A549 (cell line): ENCODE measurements around the gene MMP24OS. TPM values are rescaled to one million over a fixed set of nuclear protein-coding genes. Genes with fewer than 3 reads are reported as not detected.

Experiments
- ATAC-seq, 2 experiments: fragments of 200-7000 bp in 1 of 2; fragments of >200 bp in 1 of 2; cut with Nextera tagmentation in 1 of 2; cut with Tn5 transposase in 1 of 2; 3 replicates each; pipeline versions ENCODE4 v1.8.0 to v1.9.1; 2018 to 2020; ENCODE audit warnings: mild to moderate bottlenecking in 1 of 2, moderate library complexity in 1 of 2
- CTCF ChIA-PET: fragments of 300-600 bp; sonication (Branson Sonifier 250); formaldehyde crosslinking; extraction: SDS; loops from one replicate; lab custom pipeline; 2021; ENCODE audit warnings: antibody characterized with exemption, inconsistent platforms; lab: Yijun Ruan, JAX
- POLR2A ChIA-PET: fragments of 350-600 bp; formaldehyde crosslinking; extraction: SDS; loops from one replicate; lab custom pipeline; 2021; ENCODE audit warnings: antibody characterized with exemption, inconsistent platforms; lab: Yijun Ruan, JAX
- DNase-seq, 2 experiments: peaks; one replicate each; pipeline versions ENCODE4 v3.0.0 to v3.0.0-alpha.2; 2011 to 2016; ENCODE audit warnings: low read depth in 1 of 2, low spot score in 1 of 2
- FAIRE-seq: peaks from 2 replicates; lab custom pipeline; 2011; peaks lifted over from hg19 to GRCh38; lab: Jason Lieb, UNC
- H3K27ac ChIP-seq, 2 experiments: fragments of >200 bp; sonication (Bioruptor Twin); formaldehyde crosslinking; 3 replicates each; pipeline ENCODE4 v1.5.1; 2016 to 2017
- H3K4me1 ChIP-seq: fragments of >200 bp; sonication (Bioruptor Twin); formaldehyde crosslinking; 3 replicates; pipeline ENCODE4 v1.6.1; 2016
- H3K4me2 ChIP-seq: fragments of >200 bp; sonication (Bioruptor Twin); formaldehyde crosslinking; 3 replicates; pipeline ENCODE4 v1.6.1; 2016
- H3K4me3 ChIP-seq: fragments of >200 bp; sonication (Bioruptor Twin); formaldehyde crosslinking; 3 replicates; pipeline ENCODE4 v1.5.1; 2016
- H3K9me3 ChIP-seq: fragments of >200 bp; sonication (Bioruptor Twin); formaldehyde crosslinking; 3 replicates; pipeline ENCODE4 v1.6.1; 2016
- ATOH8 ChIP-seq: fragments of 250-450 bp; sonication (Bioruptor Pico); IDR thresholded peaks from 2 replicates; pipeline ENCODE4 v1.5.0; 2020; ENCODE audit warnings: low read depth, mild to moderate bottlenecking, moderate library complexity
- BHLHE40 ChIP-seq: IDR thresholded peaks from 2 replicates; pipeline ENCODE4 v1.6.1; 2012; ENCODE audit warnings: low read depth, low read length, inconsistent platforms
- CHD2 ChIP-seq: fragments of 150-350 bp; IDR thresholded peaks from 2 replicates; pipeline ENCODE4 v1.6.1; 2014; ENCODE audit warnings: low read length; ENCODE audit not compliant: partially characterized antibody
- CTCF ChIP-seq: fragments of >200 bp; sonication (Bioruptor Twin); formaldehyde crosslinking; IDR thresholded peaks from 3 replicates; pipeline ENCODE4 v1.5.1; 2016
- ELK1 ChIP-seq: fragments of 150-350 bp; IDR thresholded peaks from 2 replicates; pipeline ENCODE4 v1.6.1; 2014; ENCODE audit warnings: low read depth, mild to moderate bottlenecking, low read length
- EP300 ChIP-seq, 2 experiments: fragments of >200 bp; sonication (Bioruptor Twin); formaldehyde crosslinking; IDR thresholded peaks; 2 replicates in 1 of 2; 3 replicates in 1 of 2; pipeline ENCODE4 v1.6.1; 2016 to 2017
- ESRRA ChIP-seq: fragments of 150-350 bp; IDR thresholded peaks from 2 replicates; pipeline ENCODE4 v1.6.1; 2014; ENCODE audit warnings: mild to moderate bottlenecking, low read length, borderline replicate concordance
- FOXS1 ChIP-seq: fragments of 250-450 bp; sonication (Bioruptor Pico); IDR thresholded peaks from 2 replicates; pipeline ENCODE4 v1.5.0; 2020; ENCODE audit warnings: mild to moderate bottlenecking, moderate library complexity
- GATA3 ChIP-seq: IDR thresholded peaks from 2 replicates; pipeline ENCODE4 v1.6.1; 2012; ENCODE audit warnings: borderline replicate concordance
- HDAC2 ChIP-seq: fragments of 200-600 bp; sonication (generic); IDR thresholded peaks from 2 replicates; pipeline ENCODE4 v1.6.1; 2016
- HEYL ChIP-seq: fragments of 250-450 bp; sonication (Bioruptor Pico); IDR thresholded peaks from 2 replicates; pipeline ENCODE4 v1.8.0; 2021; ENCODE audit warnings: mild to moderate bottlenecking, moderate library complexity
- HMGXB4 ChIP-seq: fragments of 250-450 bp; sonication (Bioruptor Pico); IDR thresholded peaks from 2 replicates; pipeline ENCODE4 v1.5.0; 2021; ENCODE audit warnings: mild to moderate bottlenecking, moderate library complexity, borderline replicate concordance
- KDM1A ChIP-seq: fragments of 200-600 bp; sonication (generic); IDR thresholded peaks from 2 replicates; pipeline ENCODE4 v1.6.1; 2016; ENCODE audit warnings: low read depth, mild to moderate bottlenecking
- KDM5A ChIP-seq: fragments of 200-600 bp; sonication (generic); IDR thresholded peaks from 2 replicates; pipeline ENCODE4 v1.6.1; 2016; ENCODE audit warnings: antibody characterized with exemption, mild to moderate bottlenecking
- MAX ChIP-seq: IDR thresholded peaks from 2 replicates; pipeline ENCODE4 v1.6.1; 2012
- MAZ ChIP-seq: fragments of 150-350 bp; IDR thresholded peaks from 2 replicates; pipeline ENCODE4 v1.6.1; 2014; ENCODE audit warnings: antibody characterized with exemption, low read depth, low read length, borderline replicate concordance
- NFE2L2 ChIP-seq: fragments of 150-350 bp; conservative IDR thresholded peaks from 2 replicates; pipeline ENCODE4 v1.6.1; 2014; ENCODE audit warnings: low read length
- NR3C1 ChIP-seq: fragments of >200 bp; sonication (Bioruptor Twin); formaldehyde crosslinking; IDR thresholded peaks from 3 replicates; pipeline ENCODE4 v1.6.1; 2017
- PBX3 ChIP-seq: IDR thresholded peaks from 2 replicates; pipeline ENCODE4 v1.6.1; 2012
- RAD21 ChIP-seq, 2 experiments: fragments of >200 bp in 1 of 2; sonication (Bioruptor Twin) in 1 of 2; formaldehyde crosslinking in 1 of 2; IDR thresholded peaks in 1 of 2; conservative IDR thresholded peaks in 1 of 2; 2 replicates in 1 of 2; 3 replicates in 1 of 2; pipeline ENCODE4 v1.6.1; 2012 to 2018; ENCODE audit warnings: inconsistent platforms in 1 of 2
- RCOR1 ChIP-seq: fragments of 150-350 bp; IDR thresholded peaks from 2 replicates; pipeline ENCODE4 v1.6.1; 2014; ENCODE audit warnings: antibody characterized with exemption, low read length, low read depth
- RNF2 ChIP-seq: fragments of 200-600 bp; sonication (generic); IDR thresholded peaks from 2 replicates; pipeline ENCODE4 v1.6.1; 2016; ENCODE audit warnings: low read depth, mild to moderate bottlenecking, antibody characterized with exemption, moderate library complexity, borderline replicate concordance
- SMC3 ChIP-seq: fragments of >200 bp; sonication (Bioruptor Twin); formaldehyde crosslinking; IDR thresholded peaks from 3 replicates; pipeline ENCODE4 v1.6.1; 2018; ENCODE audit warnings: inconsistent platforms
- ZC3H11A ChIP-seq: fragments of 450-650 bp; IDR thresholded peaks from 2 replicates; pipeline ENCODE4 v1.6.1; 2014; ENCODE audit warnings: antibody characterized with exemption, mild to moderate bottlenecking
- ZFP36 ChIP-seq: fragments of 450-650 bp; IDR thresholded peaks from 2 replicates; pipeline ENCODE4 v1.6.1; 2014; ENCODE audit warnings: borderline replicate concordance; ENCODE audit not compliant: partially characterized antibody
- ZNF302 ChIP-seq: fragments of 250-450 bp; sonication (Bioruptor Pico); IDR thresholded peaks from 2 replicates; pipeline ENCODE4 v1.9.0; 2021; ENCODE audit warnings: inconsistent platforms, mild to moderate bottlenecking, moderate library complexity
- WGBS: methylation state at CpG from one replicate; pipeline ENCODE4 v1.1.6; 2017; ENCODE audit errors: missing lambda C conversion rate; 5-methylcytosine and 5-hydroxymethylcytosine counted together
- polyA plus RNA-seq, 4 experiments: library from polyadenylated mRNA; depleted of rRNA in 3 of 4; stranded (reverse); fragments of >200 nt; fragmentation: RNase III in 1 of 4; extraction: RNeasy Plus Mini Kit Qiagen cat#74134 plus additional on column Dnase treatment in 1 of 4; gene quantifications; 2 replicates in 3 of 4; 3 replicates in 1 of 4; pipeline ENCODE4 v1.2.3, GENCODE V29; 2011 to 2017

Gene MMP24OS
- polyA plus RNA-seq, 2 of the 4 experiments (the other 2 are of a cell fraction) = 13.6 to 40.5 TPM

GRCh38 chr20:35305682-35306556 is 28.0 kb upstream of the MMP24OS start (continued):
- TF ChIP-seq HDAC2 (no peak), CTCF (no peak), RAD21 (conservative IDR thresholded peaks at IDR 0.05 in 1 of 2, IDR thresholded peaks at IDR 0.05 in 1 of 2) (peak; percentile 1 to 9; a peak in 1 of 5 replicates), EP300 (IDR thresholded peaks at IDR 0.05) (peak; percentile 87 to 95; a peak in 3 of 5 replicates), KDM5A (no peak), ZFP36 (no peak), PBX3 (peak; percentile 93), HMGXB4 (no peak), KDM1A (no peak), SMC3 (peak; percentile 36; the same call in 1 of the 3 replicates), ZNF302 (CRISPR knock-in tag) (peak; percentile 22; the same call in 1 of the 2 replicates), ESRRA (no peak), MAX (peak; percentile 98), FOXS1 (CRISPR knock-in tag) (peak; percentile 74; the same call in 1 of the 2 replicates), GATA3 (peak; percentile 95), ELK1 (no peak), ZC3H11A (no peak)

- Histone ChIP-seq H3K27ac (peak overlapping the region; percentile 95 to 96), H3K4me3 (no peak overlapping the region), H3K4me1 (peaks cover 78% of the 10 kb centered on the region), H3K4me2 (peak overlapping the region; percentile 63), H3K9me3 (no peaks in the 10 kb centered on the region)
- FAIRE-seq (no peak), ATAC-seq (no peak), DNase-seq (no peak)
- WGBS = 87% methylated on average over 6 of the region's 6 CpGs
- TF ChIP-seq MAX (no peak), NR3C1 (no peak), HEYL (CRISPR knock-in tag) (no peak), ATOH8 (CRISPR knock-in tag) (no peak), GATA3 (no peak), RNF2 (no peak), ESRRA (no peak), MAZ (no peak), NFE2L2 (no peak), RCOR1 (no peak), RAD21 (conservative IDR thresholded peaks at IDR 0.05 in 1 of 2, IDR thresholded peaks at IDR 0.05 in 1 of 2) (no peak), CHD2 (no peak), BHLHE40 (no peak), FOXS1 (CRISPR knock-in tag) (no peak)
- CTCF ChIA-PET = interaction anchor here (0.7 to 14.7 kb wide), 28 partner anchors 9 to 435 kb away, joined by 3 to 267 read pairs (median 14); partner anchors contain the start of genes CEP250, EDEM2, FAM83C and GDF5
- POLR2A ChIA-PET = interaction anchor here (1.1 to 3.1 kb wide), 2 partner anchors 21 to 150 kb away, joined by 7 to 11 read pairs; partner anchors contain the start of genes CEP250 and EIF6
Observed at GRCh38 chr20:35304956-35305355, 27.0 kb upstream of the MMP24OS start.
